K562 (cell line): ENCODE measurements around the gene TRMT2A. TPM values are rescaled to one million over a fixed set of nuclear protein-coding genes. Genes with fewer than 3 reads are reported as not detected.

Experiments used
- ATF7 ChIP-seq: fragments of 450-650 bp; IDR thresholded peaks from 2 replicates; pipeline ENCODE4 v1.7.1; 2014; ENCODE audit warnings: mild to moderate bottlenecking, moderate library complexity
- CBX3 ChIP-seq, 2 experiments: IDR thresholded peaks; 1 replicate in 1 of 2; 2 replicates in 1 of 2; pipeline ENCODE4 v1.6.1; 2012; ENCODE audit warnings: inconsistent platforms in 2 of 2, low read length in 2 of 2, borderline replicate concordance in 1 of 2, control low read depth in 1 of 2
- CHCHD3 ChIP-seq: fragments of 250-450 bp; sonication (Bioruptor Pico); IDR thresholded peaks from 2 replicates; pipeline ENCODE4 v2.1.2; 2022; ENCODE audit warnings: mild to moderate bottlenecking
- CHD1 ChIP-seq: fragments of 200-600 bp; sonication (generic); IDR thresholded peaks from one replicate; pipeline ENCODE4 v1.6.1; 2012; ENCODE audit warnings: mild to moderate bottlenecking, moderate library complexity, low read length, inconsistent platforms
- ELF2 ChIP-seq: fragments of 250-450 bp; sonication (Bioruptor Pico); IDR thresholded peaks from 2 replicates; pipeline ENCODE4 v1.5.0; 2021; ENCODE audit warnings: mild to moderate bottlenecking
- HNRNPH1 ChIP-seq: fragments of 200-400 bp; formaldehyde crosslinking; optimal IDR thresholded peaks from 2 replicates; pipeline ENCODE3; 2017; ENCODE audit warnings: low read depth, mild to moderate bottlenecking, low read length, moderate library complexity
- MTA1 ChIP-seq: fragments of 450-650 bp; IDR thresholded peaks from 2 replicates; pipeline ENCODE4 v1.6.1; 2017; ENCODE audit warnings: borderline replicate concordance
- POLR2G ChIP-seq: fragments of 200-400 bp; formaldehyde crosslinking; IDR thresholded peaks from 2 replicates; pipeline ENCODE4 v1.6.1; 2017; ENCODE audit warnings: low read depth, mild to moderate bottlenecking, antibody characterized with exemption, low read length, moderate library complexity
- RAD21 ChIP-seq, 2 experiments: fragments of 250-450 bp in 1 of 2; fragments of 450-650 bp in 1 of 2; sonication (Bioruptor Pico) in 1 of 2; formaldehyde crosslinking in 1 of 2; IDR thresholded peaks in 1 of 2; conservative IDR thresholded peaks in 1 of 2; 2 replicates each; pipeline versions ENCODE4 v1.4.0 to v1.8.0; 2020 to 2022; ENCODE audit warnings: mild to moderate bottlenecking in 2 of 2, moderate library complexity in 1 of 2
- ZNF282 ChIP-seq: sonication (generic); formaldehyde crosslinking; IDR thresholded peaks from 2 replicates; pipeline ENCODE4 v1.8.1; 2023; ENCODE audit warnings: missing genetic modification reagents
- ZNF354B ChIP-seq: fragments of 250-450 bp; sonication (Bioruptor Pico); IDR thresholded peaks from 2 replicates; pipeline ENCODE4 v1.4.0; 2020
- ZNF551 ChIP-seq: fragments of 250-450 bp; sonication (Bioruptor Pico); IDR thresholded peaks from 2 replicates; pipeline ENCODE4 v1.5.0; 2021; ENCODE audit warnings: mild to moderate bottlenecking, moderate library complexity
- ZNF583 ChIP-seq: fragments of 250-450 bp; sonication (Bioruptor Pico); IDR thresholded peaks from 2 replicates; pipeline ENCODE4 v1.4.0; 2020
- ZNF696 ChIP-seq: fragments of 250-450 bp; sonication (Bioruptor Pico); conservative IDR thresholded peaks from 2 replicates; pipeline ENCODE4 v1.4.0; 2020; ENCODE audit warnings: mild to moderate bottlenecking, moderate library complexity
- polyA plus RNA-seq, 8 experiments: library from polyadenylated mRNA; depleted of rRNA in 4 of 8; stranded (reverse) in 5 of 8; unstranded in 3 of 8; fragments of >200 nt; fragmentation: Nextera tagmentation in 2 of 8; fragmentation: Illumina TruSeq in 1 of 8; extraction: Ambion mirVana in 2 of 8; extraction: Trizol in 1 of 8; gene quantifications; 2 replicates each; pipeline versions ENCODE4 v1.2.1 to v1.2.3, GENCODE V29; 2011 to 2014; ENCODE audit warnings: inconsistent platforms in 1 of 8, missing spikeins in 1 of 8
- total RNA-seq, 7 experiments: library from RNA; depleted of rRNA in 6 of 7; stranded (reverse); fragments of >200 nt in 6 of 7; fragmentation: Illumina TruSeq in 2 of 7; extraction: Trizol in 2 of 7; gene quantifications; 2 replicates each; pipeline versions ENCODE4 v1.2.1 to v1.2.3, GENCODE V29; 2011 to 2021; ENCODE audit warnings: low replicate concordance in 1 of 7
- TF ChIP-seq, protein P1 (sequence below), 2 experiments: fragments of 250-450 bp in 1 of 2; fragments of 450-650 bp in 1 of 2; sonication (Bioruptor Pico) in 1 of 2; IDR thresholded peaks; 2 replicates each; pipeline versions ENCODE4 v1.6.1 to v1.8.0; 2016 to 2021; ENCODE audit warnings: mild to moderate bottlenecking in 2 of 2, moderate library complexity in 2 of 2, missing compliant biosample characterization in 1 of 2, missing genetic modification characterization in 1 of 2
- TF ChIP-seq, protein P2 (sequence below): fragments of 450-650 bp; IDR thresholded peaks from 2 replicates; pipeline ENCODE4 v1.6.1; 2016; ENCODE audit warnings: mild to moderate bottlenecking, moderate library complexity

Gene TRMT2A
- total and polyA plus RNA-seq, 9 of the 15 experiments (the other 6 are each of a cell fraction or from before 2014, with no cell fraction given) = 1.6 to 265 (median 140) TPM

DNA sequence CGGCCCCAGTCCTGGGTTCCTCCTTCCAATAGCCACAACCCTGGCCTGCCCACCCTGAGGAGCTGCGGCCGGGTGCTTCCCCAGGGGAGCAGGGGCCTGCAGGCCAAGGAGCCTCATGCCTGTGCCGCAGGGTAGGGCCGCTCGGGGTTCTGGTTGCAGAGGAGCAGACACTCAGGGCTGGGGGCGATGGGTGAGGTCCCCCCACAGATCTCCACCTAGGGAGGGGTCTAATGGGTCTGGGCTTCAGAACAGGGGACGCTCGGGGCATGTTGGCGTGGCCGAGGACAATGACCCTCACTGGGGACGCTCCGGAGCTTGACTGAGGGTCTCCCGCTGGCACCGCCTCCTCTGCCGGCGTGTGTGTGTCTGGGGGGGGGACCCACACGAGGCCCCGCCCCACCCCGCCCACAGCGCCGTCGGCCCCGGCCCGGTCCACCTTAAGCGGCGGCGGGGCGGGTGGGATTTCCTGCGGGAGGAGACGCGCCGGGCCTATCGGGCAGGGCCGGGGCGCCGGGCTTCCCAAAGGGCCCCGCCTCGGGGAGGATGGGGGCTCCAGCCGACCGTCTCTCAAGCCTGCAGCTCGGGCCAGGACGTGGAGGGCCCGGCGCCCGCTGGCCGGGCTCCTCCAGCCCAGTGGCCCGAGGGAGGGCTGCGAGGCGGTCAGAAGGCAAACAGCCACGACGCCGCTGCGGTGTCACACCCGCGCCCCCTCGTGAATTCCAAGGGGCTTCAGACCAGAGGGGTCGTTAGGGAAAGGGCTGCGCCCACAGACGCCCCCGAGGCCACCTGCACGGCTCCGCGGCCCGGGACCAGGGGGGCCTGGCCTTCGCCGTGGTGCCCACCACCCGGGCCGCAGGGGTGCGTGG, 13.9 kb upstream of the TRMT2A start (continued):
- TF ChIP-seq, protein P1, sequence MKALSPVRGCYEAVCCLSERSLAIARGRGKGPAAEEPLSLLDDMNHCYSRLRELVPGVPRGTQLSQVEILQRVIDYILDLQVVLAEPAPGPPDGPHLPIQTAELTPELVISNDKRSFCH (CRISPR knock-in tag; IDR thresholded peaks at IDR 0.05) = no peak
- TF ChIP-seq, protein P1 (tag; IDR thresholded peaks at IDR 0.05) = peak; percentile 91
- TF ChIP-seq, protein P2, sequence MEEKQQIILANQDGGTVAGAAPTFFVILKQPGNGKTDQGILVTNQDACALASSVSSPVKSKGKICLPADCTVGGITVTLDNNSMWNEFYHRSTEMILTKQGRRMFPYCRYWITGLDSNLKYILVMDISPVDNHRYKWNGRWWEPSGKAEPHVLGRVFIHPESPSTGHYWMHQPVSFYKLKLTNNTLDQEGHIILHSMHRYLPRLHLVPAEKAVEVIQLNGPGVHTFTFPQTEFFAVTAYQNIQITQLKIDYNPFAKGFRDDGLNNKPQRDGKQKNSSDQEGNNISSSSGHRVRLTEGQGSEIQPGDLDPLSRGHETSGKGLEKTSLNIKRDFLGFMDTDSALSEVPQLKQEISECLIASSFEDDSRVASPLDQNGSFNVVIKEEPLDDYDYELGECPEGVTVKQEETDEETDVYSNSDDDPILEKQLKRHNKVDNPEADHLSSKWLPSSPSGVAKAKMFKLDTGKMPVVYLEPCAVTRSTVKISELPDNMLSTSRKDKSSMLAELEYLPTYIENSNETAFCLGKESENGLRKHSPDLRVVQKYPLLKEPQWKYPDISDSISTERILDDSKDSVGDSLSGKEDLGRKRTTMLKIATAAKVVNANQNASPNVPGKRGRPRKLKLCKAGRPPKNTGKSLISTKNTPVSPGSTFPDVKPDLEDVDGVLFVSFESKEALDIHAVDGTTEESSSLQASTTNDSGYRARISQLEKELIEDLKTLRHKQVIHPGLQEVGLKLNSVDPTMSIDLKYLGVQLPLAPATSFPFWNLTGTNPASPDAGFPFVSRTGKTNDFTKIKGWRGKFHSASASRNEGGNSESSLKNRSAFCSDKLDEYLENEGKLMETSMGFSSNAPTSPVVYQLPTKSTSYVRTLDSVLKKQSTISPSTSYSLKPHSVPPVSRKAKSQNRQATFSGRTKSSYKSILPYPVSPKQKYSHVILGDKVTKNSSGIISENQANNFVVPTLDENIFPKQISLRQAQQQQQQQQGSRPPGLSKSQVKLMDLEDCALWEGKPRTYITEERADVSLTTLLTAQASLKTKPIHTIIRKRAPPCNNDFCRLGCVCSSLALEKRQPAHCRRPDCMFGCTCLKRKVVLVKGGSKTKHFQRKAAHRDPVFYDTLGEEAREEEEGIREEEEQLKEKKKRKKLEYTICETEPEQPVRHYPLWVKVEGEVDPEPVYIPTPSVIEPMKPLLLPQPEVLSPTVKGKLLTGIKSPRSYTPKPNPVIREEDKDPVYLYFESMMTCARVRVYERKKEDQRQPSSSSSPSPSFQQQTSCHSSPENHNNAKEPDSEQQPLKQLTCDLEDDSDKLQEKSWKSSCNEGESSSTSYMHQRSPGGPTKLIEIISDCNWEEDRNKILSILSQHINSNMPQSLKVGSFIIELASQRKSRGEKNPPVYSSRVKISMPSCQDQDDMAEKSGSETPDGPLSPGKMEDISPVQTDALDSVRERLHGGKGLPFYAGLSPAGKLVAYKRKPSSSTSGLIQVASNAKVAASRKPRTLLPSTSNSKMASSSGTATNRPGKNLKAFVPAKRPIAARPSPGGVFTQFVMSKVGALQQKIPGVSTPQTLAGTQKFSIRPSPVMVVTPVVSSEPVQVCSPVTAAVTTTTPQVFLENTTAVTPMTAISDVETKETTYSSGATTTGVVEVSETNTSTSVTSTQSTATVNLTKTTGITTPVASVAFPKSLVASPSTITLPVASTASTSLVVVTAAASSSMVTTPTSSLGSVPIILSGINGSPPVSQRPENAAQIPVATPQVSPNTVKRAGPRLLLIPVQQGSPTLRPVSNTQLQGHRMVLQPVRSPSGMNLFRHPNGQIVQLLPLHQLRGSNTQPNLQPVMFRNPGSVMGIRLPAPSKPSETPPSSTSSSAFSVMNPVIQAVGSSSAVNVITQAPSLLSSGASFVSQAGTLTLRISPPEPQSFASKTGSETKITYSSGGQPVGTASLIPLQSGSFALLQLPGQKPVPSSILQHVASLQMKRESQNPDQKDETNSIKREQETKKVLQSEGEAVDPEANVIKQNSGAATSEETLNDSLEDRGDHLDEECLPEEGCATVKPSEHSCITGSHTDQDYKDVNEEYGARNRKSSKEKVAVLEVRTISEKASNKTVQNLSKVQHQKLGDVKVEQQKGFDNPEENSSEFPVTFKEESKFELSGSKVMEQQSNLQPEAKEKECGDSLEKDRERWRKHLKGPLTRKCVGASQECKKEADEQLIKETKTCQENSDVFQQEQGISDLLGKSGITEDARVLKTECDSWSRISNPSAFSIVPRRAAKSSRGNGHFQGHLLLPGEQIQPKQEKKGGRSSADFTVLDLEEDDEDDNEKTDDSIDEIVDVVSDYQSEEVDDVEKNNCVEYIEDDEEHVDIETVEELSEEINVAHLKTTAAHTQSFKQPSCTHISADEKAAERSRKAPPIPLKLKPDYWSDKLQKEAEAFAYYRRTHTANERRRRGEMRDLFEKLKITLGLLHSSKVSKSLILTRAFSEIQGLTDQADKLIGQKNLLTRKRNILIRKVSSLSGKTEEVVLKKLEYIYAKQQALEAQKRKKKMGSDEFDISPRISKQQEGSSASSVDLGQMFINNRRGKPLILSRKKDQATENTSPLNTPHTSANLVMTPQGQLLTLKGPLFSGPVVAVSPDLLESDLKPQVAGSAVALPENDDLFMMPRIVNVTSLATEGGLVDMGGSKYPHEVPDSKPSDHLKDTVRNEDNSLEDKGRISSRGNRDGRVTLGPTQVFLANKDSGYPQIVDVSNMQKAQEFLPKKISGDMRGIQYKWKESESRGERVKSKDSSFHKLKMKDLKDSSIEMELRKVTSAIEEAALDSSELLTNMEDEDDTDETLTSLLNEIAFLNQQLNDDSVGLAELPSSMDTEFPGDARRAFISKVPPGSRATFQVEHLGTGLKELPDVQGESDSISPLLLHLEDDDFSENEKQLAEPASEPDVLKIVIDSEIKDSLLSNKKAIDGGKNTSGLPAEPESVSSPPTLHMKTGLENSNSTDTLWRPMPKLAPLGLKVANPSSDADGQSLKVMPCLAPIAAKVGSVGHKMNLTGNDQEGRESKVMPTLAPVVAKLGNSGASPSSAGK = no peak
- no peak for TF ChIP-seq ZNF282 (CRISPR knock-in tag)
- TF ChIP-seq RAD21 (CRISPR knock-in tag; conservative IDR thresholded peaks at IDR 0.05 in 1 of 2, IDR thresholded peaks at IDR 0.05 in 1 of 2) = no peak
- TF ChIP-seq CHCHD3 (CRISPR knock-in tag) = 0 out of 2 replicates have a peak, but pooled peaks have one; percentile 48
- no peak for TF ChIP-seq CBX3 (IDR thresholded peaks at IDR 0.05; ENCODE audit: borderline replicate concordance in 1 of 2, low read length in 2 of 2)
- peak; percentile 84 for TF ChIP-seq ATF7
- no peak for TF ChIP-seq MTA1
- TF ChIP-seq ZNF583 (CRISPR knock-in tag) = peak; percentile 91
- no peak for TF ChIP-seq ZNF696
- TF ChIP-seq CHD1 = peak; percentile 94
- no peak for TF ChIP-seq ZNF551
- TF ChIP-seq POLR2G = peak; percentile 82
- TF ChIP-seq ZNF354B = no peak
- TF ChIP-seq ELF2 (CRISPR knock-in tag) = 0 out of 2 replicates have a peak, but pooled peaks have one; percentile 66
- no peak for TF ChIP-seq HNRNPH1
